NCI-H69 (cell line): ENCODE measurements around the gene RND3.

Experiments used
- DNase-seq: peaks from one replicate; lab custom pipeline; 2025; lab: John Stamatoyannopoulos, UW

Gene RND3, protein sequence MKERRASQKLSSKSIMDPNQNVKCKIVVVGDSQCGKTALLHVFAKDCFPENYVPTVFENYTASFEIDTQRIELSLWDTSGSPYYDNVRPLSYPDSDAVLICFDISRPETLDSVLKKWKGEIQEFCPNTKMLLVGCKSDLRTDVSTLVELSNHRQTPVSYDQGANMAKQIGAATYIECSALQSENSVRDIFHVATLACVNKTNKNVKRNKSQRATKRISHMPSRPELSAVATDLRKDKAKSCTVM

DNA sequence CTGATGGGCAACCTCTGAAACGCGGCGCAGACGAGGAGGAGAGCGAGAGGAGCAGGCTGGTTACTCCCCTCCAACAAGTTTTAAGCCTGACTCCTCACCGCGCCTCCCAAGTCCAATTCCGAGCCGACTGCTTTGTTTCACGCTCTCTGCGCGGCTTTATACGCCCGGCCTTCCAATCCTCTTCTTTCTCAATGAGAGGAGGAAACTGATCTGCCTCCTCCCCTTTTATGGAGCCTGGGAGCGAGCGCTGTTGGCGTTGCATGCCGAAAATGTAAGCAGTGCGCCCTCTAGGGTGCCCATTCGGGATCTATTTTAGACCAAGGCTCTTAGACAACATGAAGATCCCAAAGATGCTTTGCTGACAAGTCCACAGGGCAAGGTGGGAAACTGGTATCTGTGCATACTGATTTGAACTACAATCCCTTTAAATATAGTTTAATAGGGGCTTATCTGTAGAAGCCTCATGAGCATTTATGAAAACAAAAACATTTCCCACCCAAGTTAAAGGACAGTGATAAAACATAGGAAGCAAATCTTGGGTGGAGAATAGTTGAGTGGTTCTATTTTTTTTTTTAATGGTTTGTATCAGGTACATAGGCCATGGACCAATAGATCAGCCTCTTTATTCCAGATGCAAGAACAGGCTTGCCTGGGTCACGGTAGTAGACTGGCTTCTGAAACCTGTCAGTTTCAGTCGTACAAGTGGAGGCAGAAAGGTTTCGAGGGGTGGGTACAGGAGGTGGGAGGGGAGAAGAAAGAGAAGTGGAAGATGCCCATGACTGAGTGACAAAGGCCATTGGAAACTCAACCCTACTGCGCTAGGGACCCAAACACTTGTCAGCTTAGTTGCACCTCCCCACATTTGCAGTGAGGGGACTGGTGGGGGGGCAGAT is at the start of gene RND3:
Gene RND3 (minus strand): TSS at position 131 of the 893 bp plus-strand sequence. CDS start 250 bp downstream, outside the sequence.
- peak; percentile 96 for DNase-seq

DNA sequence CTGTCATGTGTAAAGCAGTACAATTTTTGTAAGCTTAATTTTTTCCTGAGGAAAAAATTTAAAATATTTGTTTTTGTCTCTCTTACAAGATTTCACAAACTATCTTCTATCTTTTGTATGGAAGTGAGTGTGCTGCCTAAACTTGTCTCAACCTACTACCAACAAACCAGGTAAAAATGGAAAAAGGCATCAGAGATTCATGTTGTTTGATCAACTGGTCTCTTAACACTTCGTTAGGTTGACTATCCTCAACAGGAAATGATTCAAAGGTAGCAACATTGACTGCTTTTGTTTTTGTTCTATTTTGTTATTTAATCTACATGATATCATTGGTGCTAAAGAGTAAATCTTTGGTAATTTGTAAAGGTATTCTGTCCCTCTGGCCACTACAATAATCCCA is 47.7 kb upstream of the RND3 start:
- no peak for DNase-seq

DNA sequence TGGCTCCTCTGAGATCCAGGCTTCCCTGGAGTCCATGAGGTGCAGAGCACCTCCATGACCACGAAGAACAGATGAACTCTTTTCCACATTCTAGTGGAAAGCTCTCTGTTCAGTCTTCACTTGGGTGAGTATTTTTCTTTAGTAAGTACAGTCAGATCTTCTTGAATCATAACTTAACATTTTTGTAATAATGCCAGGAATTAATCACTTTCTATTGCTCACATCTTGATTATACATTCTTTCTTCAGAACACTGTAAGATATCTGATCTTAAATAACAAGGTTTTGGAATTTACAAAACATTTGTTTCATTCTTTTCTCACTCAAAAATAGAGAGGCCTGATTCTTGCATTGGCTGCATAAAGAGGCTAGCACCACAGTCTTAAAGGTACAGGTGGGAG is 45.4 kb upstream of the RND3 start:
- DNase-seq: no peak

DNA sequence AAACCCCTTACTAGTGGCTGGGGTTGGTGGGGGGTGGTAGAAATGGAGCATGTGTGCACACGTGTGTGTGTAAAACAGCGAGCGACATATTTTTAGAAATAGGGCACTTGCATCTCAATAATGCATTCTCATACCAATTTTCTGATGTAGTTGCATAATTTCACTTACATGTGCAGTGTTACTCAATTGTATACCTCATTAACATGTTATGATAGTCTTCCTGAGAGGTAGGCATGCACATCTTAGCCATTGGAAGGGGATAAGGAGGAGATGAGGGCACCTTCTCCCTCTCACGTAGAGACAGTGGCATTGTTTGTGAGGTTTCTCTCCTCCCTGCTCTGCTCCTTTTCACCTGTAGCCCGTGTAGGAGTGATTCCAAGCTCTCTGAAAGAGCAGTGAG is 44.6 kb upstream of the RND3 start:
- no peak for DNase-seq

DNA sequence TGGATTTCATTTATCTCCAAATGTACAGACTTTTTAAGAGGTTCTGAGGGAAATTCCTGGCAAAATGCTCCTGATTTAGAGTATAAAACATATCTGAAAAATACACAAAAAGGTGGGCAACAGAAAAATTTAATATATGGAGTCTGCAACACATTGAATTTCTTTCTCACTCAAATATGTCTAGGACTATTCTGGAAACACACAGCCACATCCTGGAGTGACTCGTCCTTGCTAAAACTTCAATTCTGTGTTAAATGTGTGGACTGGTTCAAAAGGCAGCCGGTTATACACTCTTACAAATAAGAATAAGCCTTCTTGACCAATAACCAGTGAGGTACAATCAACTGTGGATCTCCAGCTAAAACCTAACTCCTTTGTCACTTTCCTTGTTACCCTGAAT is 44.1 kb upstream of the RND3 start:
- no peak for DNase-seq

DNA sequence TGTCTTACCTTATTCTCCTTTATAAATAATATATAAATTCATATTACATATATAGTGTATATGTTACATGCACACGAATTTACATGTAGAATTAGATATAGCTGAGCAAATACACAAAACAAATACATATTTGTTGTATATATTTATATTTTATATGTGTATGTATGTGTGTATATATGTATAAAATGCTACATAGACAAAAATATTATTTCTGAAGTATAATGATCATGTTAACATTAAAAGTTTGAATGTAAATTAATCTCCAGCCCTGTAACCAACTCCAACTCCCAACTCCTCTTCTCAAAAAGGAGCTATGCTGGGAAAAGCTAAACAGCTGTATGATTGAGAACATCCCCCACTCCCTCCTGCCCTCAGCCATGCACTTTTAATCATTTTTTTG is 42.7 kb upstream of the RND3 start:
- no peak for DNase-seq

DNA sequence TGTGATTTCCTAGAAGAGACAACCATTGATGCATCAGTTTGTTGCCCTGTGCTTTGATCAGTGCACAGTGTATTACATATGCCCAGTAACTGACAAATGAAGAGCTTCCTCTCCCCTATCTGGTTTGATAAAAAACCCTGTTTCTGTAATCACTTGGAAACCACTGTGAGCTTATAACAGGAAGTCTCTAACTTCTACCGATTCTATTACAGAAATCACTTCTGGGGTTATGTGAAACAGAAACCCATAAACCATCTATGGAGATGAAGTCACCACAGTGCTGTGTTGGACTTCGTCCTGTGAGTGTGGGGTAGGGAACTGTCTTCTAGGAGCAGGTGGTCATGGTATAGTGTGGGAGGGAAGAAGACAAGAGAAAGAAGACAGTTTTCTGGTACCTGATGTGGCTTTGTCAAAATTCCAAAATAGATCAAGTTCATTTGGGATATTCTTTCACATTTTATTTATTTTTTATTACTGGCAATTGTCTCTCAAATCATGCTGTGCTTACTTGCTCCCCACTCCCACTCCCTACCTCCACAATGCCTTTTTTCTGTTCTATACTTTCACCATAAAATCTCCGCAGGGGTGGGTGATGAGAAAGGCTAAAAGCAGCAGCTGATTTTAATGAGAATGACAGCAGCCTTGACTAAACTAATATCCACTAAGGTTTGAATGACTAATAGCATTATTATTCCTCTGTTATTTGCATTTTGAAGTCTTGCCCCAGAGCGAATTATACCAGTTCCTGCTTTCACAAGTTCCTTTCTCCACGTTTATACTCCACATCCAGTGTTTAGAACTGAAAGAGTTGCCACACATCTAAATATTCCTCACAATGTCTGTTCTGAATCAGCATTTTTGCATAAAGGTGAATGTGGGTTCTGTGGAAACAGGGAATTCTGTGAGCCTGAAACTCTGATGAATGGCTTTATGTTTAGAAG is 41.7 kb upstream of the RND3 start:
- DNase-seq: peak; percentile 10

DNA sequence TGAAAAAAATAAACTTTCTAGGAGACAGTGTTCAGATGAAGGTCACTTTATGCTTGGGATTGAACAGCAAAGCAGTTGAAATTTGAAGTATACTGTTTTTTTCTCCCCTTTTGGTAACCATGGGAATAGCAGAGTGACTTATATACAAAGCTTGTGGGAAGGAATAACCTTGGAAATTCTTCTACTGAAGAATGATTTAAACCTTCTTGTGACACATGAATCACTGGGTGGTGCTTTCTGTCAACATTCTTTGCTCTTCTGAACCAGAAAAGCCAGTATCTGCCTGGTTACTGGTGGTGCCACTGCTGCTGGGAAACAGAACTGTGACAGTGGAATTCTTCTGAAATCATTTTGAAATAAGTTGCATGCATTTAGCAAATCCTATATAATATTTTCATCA is 39.4 kb upstream of the RND3 start:
- no peak for DNase-seq

DNA sequence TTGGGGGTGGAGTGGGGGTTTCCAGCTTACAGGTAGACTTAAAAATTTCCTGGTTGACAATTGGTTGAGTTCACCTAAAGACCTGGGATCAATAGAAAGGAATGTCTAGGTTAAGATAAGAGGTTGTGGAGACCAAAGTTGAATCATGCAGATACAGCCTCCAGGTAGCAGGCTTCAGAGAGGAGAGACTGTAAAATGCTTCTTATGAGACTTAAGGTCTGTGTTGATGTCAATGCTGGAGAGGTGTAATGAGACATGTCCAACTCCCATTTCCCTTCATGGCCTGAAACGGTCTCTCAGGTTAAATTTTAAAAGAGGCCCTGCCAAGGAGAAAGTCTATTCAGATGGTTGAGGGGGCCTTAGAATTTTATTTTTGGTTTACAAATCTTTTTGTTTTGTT is 38.5 kb upstream of the RND3 start:
- no peak for DNase-seq

DNA sequence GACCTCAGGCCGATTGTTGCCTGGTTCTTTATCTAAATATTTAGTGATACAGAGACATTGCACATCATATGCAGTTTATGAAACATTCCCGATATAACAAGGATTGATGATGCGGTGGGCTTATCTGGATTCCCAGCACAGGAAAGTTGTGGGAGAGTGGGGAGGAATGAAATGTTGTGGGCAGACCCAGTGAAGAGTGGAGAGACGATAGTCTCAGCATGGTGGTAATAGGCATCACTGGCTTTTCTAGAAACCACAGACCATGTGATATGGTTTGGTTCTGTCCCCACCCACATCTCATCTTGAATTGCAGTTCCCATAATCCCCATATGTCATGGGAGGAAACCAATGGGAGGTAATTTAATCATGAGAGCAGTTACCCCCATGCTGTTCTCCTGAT is 34.8 kb upstream of the RND3 start:
- no peak for DNase-seq

DNA sequence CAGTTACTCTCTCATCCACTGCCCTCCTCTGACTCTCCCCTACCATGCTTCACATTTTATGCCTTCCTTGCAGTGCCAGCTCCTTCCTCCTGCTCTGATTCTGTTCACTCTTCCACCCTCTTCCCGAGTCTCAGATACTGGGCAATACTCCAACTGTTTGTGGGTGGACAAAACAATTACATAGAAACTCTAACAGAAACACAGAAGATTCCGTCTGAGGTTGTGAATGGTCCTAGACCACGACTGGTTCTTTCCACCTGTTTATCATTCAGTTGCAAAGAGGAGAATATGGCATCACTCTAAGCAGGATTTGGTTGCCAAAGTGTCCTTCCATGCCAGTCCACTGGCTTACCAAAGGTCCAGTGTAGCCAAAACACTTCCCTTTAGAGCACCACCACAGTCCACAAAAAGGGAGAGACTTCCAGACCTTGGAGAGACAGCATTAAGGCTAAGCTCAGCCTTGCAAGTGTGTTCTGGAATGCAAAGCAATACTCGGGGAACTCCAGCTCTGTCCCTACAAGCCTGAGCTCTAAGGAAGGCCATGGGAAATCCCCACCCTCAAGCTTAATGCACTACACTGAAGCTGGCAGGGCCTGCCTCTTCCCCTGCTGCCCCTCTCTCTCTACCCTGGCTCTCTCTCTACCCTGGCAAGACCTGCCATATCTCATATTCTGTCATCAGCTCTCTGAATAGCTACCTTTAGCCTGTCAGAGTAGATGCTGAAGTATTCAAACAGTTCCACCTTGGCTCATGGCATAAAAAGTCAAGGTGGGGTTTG is 33.6 kb upstream of the RND3 start:
- no peak for DNase-seq

DNA sequence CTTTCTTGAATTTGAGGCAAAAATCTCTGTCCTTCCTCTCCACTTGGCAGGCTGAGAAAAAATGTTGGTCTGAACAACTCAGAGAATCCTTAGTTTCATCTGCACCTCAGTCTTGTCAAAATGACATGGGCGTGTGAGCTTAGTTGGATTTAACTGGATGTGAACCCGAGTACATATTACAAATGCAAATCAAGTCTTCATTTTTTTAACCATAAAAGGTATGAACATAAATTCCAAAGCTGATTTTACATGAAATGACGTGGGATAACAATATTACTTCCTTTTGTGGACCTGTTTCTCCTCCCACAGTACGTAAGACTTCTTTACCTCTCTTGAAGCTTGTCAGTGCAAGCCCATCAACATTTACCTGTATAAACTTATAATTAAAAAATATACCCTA is 32.6 kb upstream of the RND3 start:
- DNase-seq: no peak

DNA sequence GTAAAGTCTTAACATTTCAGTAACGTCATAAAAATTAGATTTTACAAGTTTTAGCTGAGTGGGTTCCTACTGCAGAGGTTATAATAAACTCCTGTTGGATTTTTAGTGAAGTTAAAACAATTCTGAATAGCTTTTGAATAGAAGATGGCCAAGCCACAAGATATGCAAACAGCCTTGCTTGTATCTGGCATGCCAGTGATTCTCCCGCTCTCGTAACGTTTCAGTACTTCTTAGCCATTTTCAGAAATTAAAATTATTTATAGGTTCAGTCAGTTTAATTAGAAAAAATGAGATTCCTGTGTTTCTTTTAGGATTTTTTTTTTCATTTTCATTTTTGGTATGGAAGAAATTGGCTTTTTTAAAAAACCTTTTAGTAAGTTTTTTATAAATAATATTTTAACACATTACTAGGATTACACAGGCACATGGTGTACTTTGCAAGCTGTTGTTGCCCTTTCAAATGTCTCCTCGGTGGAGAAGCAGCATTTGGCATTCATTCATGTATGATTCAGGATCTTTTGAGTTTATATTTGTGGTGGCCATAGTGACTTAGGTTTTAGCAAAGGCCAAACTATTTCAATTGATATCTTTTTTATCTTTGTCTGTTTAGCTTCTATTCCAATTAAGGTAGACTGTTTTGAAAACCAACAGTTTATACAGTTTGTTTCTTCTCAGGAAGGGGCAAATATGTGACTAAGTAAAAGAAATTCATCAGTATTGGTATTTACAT is 30.6 kb upstream of the RND3 start:
- DNase-seq: no peak

DNA sequence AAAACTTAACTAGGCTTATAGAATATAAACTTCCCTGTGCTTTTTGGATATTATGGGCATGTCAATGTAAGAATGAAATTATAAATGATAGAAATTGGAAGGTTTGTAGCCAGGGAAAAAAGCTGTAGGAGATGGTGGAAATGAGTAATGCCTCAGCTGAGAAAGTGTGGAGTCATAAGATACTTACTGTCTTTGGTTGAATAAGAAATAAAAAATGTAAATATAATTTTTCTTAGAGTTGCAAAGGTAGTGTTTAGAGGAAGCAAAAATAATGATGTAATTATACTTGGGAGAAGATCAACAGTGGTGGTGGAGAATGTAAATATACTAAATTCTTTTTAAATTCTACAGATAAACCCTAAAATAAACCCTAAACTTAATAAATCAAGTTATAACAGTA is 26.2 kb upstream of the RND3 start:
- DNase-seq: no peak

DNA sequence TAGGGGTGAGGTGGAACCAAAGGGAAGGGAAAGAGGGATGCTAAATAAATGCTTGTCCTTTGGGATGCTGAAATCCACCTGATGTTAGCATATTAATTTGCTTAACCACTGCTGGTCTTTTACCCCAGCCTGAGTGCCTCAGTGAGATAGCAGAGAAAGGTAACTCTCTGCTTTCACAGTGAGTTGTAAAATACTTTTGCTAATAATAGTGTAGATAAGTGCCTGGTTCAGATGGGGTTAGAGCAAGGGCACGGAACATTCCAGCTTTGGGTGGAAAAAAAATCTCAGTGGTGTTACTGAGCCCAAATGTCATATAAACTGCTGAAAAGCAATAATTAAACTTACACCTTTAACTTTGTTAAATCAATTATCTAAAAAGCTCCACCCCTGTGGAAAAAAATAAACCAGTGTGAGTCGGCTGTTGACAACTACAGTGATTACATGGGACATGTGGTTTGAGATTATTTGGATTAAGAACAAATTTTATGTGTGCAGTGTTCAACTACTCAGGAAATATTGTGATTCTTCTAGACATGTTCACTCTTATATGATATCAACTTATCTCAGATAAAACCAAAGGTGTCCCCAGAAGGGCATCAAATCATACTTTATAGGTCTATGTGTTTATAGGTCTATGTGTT is 21.1 kb upstream of the RND3 start:
- no peak for DNase-seq

DNA sequence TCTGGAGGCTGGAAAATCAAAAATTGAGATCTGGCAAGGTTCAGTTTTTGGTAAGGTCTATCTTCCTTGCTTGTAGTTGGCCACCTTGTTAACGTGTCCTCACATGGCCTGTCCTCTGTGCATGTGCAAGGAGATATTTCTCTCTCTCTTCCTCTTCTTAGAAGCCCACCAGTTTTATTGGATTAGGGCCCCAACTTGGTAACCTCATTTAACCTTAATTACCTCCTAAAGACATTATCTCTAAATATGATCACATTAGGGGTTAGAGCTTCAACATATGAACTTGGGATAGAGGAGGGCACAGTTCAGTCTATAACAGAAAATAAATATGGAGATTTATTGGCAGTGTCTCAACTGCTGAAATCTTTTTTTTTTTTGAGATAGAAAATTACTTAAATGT is 19.6 kb upstream of the RND3 start:
- no peak for DNase-seq

DNA sequence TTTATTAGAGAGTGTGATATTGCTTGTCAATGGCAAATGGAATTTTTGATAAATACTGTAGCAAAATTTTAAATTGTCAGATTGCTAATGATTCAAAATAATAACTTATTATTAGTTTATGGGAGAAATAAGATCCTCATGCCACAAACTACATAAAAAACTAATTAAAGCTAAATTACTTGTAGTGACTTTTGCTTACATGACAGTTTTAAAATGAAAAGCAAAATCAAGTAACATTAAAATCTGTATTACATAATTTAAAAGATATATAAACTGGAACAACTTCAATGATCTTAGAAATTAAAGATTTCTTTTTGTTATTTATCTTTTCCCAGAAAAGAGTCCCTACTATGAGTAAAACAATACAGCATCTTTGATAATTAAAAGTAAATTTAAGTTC is 17.7 kb upstream of the RND3 start:
- DNase-seq: no peak

DNA sequence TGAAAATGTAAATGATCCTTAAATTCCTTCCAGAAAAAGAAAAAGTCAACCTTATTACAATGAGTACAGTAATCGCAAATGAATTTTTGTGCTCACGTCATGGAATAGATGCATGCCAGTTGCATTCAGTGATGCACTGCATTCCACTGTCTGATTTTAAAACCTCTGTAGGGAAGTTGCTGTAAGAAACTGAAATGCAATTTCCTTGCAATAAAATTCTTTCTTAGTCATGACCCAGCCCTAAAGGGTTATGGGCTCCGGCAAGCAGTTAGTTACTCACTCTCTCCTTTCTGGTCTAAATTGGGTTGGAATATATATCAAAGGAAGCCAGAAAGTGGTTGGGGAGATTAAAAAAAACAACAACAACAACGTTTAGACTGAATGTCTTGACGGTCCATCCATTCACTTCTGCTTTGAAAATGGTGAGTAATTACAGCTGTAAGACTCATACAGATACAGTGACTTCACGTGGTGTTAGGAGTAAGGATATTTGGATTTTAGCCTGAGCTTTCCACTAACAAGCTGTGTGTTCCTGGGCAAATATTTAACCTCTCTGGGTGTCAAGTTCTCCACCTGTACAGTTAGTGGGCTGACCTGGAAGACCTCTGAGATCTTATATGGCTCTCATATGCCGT is 8.6 kb upstream of the RND3 start:
- DNase-seq: no peak

DNA sequence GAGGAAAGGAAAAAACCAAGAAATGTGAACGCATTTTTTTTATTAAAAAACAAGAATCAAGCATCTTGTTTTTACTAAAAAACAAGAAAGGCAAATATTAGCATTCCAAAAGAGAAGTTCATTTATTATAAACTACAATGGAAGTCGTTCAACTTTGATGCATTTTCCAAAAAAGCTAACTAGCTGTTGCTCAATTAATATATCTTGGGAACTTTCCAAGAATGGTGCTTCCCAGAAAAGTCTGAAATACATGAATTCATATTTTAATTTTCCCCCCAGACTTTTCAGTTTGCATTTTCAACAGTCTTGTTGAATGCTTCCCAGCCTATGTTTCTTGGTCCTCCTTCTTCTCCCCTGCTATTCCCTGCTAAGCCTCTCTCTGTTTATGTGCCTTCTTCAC is 7.5 kb upstream of the RND3 start:
- no peak for DNase-seq
